COLO668 (cell line): Measurements from ENCODE around the gene KCNQ1OT1.

ENCODE experiments used
- DNase-seq: peaks from one replicate; lab custom pipeline; 2025; ENCODE audit not compliant: unreplicated experiment; lab: John Stamatoyannopoulos, UW

KCNQ1OT1 gene

GRCh38 chr11:2574043-2574552 is 125.7 kb downstream of the KCNQ1OT1 start:
- DNase-seq, result no peak

- no peak for DNase-seq
Observed at GRCh38 chr11:2573240-2574042, 126.4 kb downstream of the KCNQ1OT1 start.

GRCh38 chr11:2572491-2573239 is 127.1 kb downstream of the KCNQ1OT1 start:
- no peak for DNase-seq

GRCh38 chr11:2571598-2572281 is 128.1 kb downstream of the KCNQ1OT1 start:
- DNase-seq, result no peak

GRCh38 chr11:2570841-2571597 is 128.8 kb downstream of the KCNQ1OT1 start:
- no peak for DNase-seq

- no peak for DNase-seq
Observed at GRCh38 chr11:2570211-2570811, 129.5 kb downstream of the KCNQ1OT1 start.

GRCh38 chr11:2569731-2570210 is 130.0 kb downstream of the KCNQ1OT1 start:
- DNase-seq, result no peak

- no peak for DNase-seq
Observed at GRCh38 chr11:2569321-2569721, 130.5 kb downstream of the KCNQ1OT1 start.

GRCh38 chr11:2567026-2567671 is 132.6 kb downstream of the KCNQ1OT1 start:
- DNase-seq, result no peak

- DNase-seq, result no peak
Observed at GRCh38 chr11:2566223-2567025, 133.4 kb downstream of the KCNQ1OT1 start.

GRCh38 chr11:2565447-2566222 is 134.2 kb downstream of the KCNQ1OT1 start:
- no peak for DNase-seq

- DNase-seq, result no peak
Observed at GRCh38 chr11:2564588-2565425, 135.0 kb downstream of the KCNQ1OT1 start.

GRCh38 chr11:2564008-2564530 is 135.7 kb downstream of the KCNQ1OT1 start:
- no peak for DNase-seq

GRCh38 chr11:2563213-2564007 is 136.4 kb downstream of the KCNQ1OT1 start:
- DNase-seq, result no peak

- no peak for DNase-seq
Observed at GRCh38 chr11:2562890-2563212, 136.9 kb downstream of the KCNQ1OT1 start.
